NB4 (cell line): ENCODE results near the gene EPN3.

Source experiments
- MYC ChIP-seq: IDR thresholded peaks from 2 replicates; pipeline ENCODE4 v1.6.1; 2011; ENCODE audit warnings: low read depth, low read length
- TF ChIP-seq, protein P1 (sequence below): IDR thresholded peaks from one replicate; pipeline ENCODE4 v1.5.1; 2012; ENCODE audit warnings: low read depth, low read length

DNA sequence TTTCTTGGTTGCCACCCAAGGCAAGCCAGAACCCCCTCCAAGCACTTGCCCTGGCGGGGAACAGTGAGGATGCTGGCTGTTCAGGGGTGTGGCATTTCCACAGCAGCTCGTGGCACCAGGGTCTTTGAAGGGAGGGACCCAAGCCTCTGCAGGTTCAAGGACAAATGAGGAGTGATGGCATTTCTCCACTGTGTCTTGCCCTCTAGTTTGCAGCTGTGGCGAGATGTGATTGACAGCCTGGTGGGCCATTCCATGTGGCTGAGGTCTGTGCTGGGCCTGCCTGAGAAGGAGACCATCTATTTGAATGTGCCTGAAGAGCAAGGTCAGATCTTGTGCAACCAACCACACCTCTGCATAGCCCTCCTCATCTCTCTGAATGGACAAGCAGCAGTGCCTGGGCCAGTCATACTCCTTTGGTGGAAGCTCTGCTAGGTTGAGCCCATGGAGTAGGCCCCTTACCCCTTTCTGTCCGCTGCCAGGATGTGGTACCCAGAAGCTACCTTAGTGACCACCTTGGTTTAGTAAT, 4.5 kb upstream of the EPN3 start:
- TF ChIP-seq, protein P1, sequence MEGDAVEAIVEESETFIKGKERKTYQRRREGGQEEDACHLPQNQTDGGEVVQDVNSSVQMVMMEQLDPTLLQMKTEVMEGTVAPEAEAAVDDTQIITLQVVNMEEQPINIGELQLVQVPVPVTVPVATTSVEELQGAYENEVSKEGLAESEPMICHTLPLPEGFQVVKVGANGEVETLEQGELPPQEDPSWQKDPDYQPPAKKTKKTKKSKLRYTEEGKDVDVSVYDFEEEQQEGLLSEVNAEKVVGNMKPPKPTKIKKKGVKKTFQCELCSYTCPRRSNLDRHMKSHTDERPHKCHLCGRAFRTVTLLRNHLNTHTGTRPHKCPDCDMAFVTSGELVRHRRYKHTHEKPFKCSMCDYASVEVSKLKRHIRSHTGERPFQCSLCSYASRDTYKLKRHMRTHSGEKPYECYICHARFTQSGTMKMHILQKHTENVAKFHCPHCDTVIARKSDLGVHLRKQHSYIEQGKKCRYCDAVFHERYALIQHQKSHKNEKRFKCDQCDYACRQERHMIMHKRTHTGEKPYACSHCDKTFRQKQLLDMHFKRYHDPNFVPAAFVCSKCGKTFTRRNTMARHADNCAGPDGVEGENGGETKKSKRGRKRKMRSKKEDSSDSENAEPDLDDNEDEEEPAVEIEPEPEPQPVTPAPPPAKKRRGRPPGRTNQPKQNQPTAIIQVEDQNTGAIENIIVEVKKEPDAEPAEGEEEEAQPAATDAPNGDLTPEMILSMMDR: no peak
- no peak for TF ChIP-seq MYC
